Left lung (tissue), 10 donors: ENCODE results near the gene DMD. TPM values are rescaled to one million over a fixed set of nuclear protein-coding genes. Genes with fewer than 3 reads are reported as not detected.

Experiments used
- ATAC-seq: fragments of 200-7000 bp; cut with Tn5 transposase; one replicate; pipeline ENCODE4 v1.9.1; 2020; ENCODE audit warnings: moderate library complexity
- DNase-seq, 4 donors: peaks; one replicate each; pipeline ENCODE4 v3.0.0-alpha.2; 2013 to 2020
- H3K27ac ChIP-seq, 2 donors: fragments of 200-600 bp; sonication (generic) in 1 of 2; one replicate each; pipeline versions ENCODE4 v1.5.0 to v1.8.0; 2020 to 2021
- H3K27me3 ChIP-seq, 2 donors: fragments of 200-600 bp; sonication (generic) in 1 of 2; one replicate each; pipeline versions ENCODE4 v1.5.0 to v1.8.0; 2020 to 2021
- H3K36me3 ChIP-seq, 2 donors: fragments of 200-600 bp; sonication (generic) in 1 of 2; one replicate each; pipeline versions ENCODE4 v1.5.0 to v1.8.0; 2020 to 2021
- H3K4me1 ChIP-seq, 2 donors: fragments of 200-600 bp; one replicate each; pipeline ENCODE4 v1.8.0; 2021
- H3K4me3 ChIP-seq, 2 donors: fragments of 200-600 bp; sonication (generic) in 1 of 2; one replicate each; pipeline versions ENCODE4 v1.5.0 to v1.8.0; 2020 to 2021; ENCODE audit warnings: mild to moderate bottlenecking in 1 of 2
- H3K9me3 ChIP-seq, 2 donors: fragments of 200-600 bp; sonication (generic) in 1 of 2; one replicate each; pipeline versions ENCODE4 v1.5.0 to v1.8.0; 2020 to 2021
- intact Hi-C, 2 donors: fragments of 100-400 bp; cut with DNase I; formaldehyde crosslinking; loops; one replicate each; pipeline versions ENCODE4 v1.11.2 to v1.14.2; 2022
- polyA plus RNA-seq, 6 donors: library from polyadenylated mRNA; unstranded; fragments of 120-200 nt; gene quantifications; one replicate each; pipeline ENCODE4 v1.2.1, GENCODE V29; 2013; ENCODE audit not compliant: insufficient read length in 6 of 6
- total RNA-seq, 2 donors: library from RNA; stranded (reverse); fragmentation: NEBNext Ultra II Directional; extraction: Animal tissue kit (Norgen Biotek cat#: 25700); gene quantifications; one replicate each; pipeline ENCODE4 v1.2.1, GENCODE V29; 2021
- TF ChIP-seq, protein P1 (sequence below), 2 donors: fragments of 200-600 bp; sonication (generic) in 1 of 2; IDR thresholded peaks; one replicate each; pipeline versions ENCODE4 v1.5.0 to v1.8.0; 2021; ENCODE audit warnings: antibody characterized with exemption in 2 of 2
- donor health status: DM: no; HTN: yes; CAD: no.
- donor health status: DM: no; HTN: no; CAD: no.

DMD gene
- total and polyA plus RNA-seq, 8 donors: 16.6 to 68.8 (median 54.0) TPM

DNA sequence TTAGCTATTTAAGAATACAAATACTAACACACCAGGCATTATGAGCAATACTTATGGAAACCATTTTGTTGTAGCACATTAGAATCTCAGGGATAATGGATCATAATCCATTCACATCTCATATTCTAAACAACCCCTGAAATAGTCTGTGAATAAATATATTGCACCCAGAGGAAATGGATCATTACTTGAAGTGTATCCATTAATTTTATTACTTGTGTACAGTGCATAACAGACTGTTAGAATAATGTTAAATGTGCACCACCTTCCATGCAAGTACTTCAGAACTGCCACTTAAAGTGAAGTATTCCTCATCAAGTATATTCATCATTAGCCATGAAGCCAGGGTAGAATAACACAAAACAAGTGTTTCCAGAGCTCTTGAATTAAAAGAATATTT, 715.5 kb downstream of the DMD start:
- intact Hi-C loops: no loop called here
- Histone ChIP-seq H3K4me1 (no peaks in the 10 kb centered on the region), H3K27me3 (no peaks in the 10 kb centered on the region), H3K4me3 (no peak overlapping the region), H3K36me3 (no peaks in the 10 kb centered on the region), H3K27ac (no peak overlapping the region), H3K9me3 (no peaks in the 10 kb centered on the region)
- DNase-seq: no peak
- ATAC-seq: no peak
- TF ChIP-seq, protein P1, sequence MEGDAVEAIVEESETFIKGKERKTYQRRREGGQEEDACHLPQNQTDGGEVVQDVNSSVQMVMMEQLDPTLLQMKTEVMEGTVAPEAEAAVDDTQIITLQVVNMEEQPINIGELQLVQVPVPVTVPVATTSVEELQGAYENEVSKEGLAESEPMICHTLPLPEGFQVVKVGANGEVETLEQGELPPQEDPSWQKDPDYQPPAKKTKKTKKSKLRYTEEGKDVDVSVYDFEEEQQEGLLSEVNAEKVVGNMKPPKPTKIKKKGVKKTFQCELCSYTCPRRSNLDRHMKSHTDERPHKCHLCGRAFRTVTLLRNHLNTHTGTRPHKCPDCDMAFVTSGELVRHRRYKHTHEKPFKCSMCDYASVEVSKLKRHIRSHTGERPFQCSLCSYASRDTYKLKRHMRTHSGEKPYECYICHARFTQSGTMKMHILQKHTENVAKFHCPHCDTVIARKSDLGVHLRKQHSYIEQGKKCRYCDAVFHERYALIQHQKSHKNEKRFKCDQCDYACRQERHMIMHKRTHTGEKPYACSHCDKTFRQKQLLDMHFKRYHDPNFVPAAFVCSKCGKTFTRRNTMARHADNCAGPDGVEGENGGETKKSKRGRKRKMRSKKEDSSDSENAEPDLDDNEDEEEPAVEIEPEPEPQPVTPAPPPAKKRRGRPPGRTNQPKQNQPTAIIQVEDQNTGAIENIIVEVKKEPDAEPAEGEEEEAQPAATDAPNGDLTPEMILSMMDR (IDR thresholded peaks at IDR 0.05): no peak

DNA sequence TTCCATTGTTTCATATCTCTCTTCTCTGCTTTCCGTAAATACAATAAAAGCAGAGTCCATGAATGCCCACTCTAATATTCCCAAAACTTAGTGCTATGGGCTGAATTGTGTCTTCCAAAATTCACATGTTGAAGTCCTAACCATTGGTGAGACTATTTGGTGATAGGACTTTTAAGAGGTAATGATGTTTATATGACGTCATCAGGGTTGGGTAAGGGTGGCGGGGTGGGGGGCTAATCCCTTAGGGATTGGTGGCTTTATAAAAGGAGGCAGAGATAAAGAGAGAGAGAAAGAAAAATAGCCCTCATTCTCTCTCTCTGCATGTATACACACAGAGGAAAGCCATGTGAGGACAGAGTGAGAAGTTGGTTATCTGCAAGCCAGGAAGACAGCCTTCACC, 722.2 kb downstream of the DMD start:
- H3K4me1 ChIP-seq: no peaks in the 10 kb centered on the region
- no peaks in the 10 kb centered on the region for H3K9me3 ChIP-seq
- no peak overlapping the region for H3K4me3 ChIP-seq
- intact Hi-C loops: no loop called here
- H3K27me3 ChIP-seq: no peaks in the 10 kb centered on the region
- ATAC-seq (no peak), DNase-seq (no peak)
- TF ChIP-seq, protein P1 (IDR thresholded peaks at IDR 0.05): no peak
- no peak overlapping the region for H3K27ac ChIP-seq
- H3K36me3 ChIP-seq: no peaks in the 10 kb centered on the region

DNA sequence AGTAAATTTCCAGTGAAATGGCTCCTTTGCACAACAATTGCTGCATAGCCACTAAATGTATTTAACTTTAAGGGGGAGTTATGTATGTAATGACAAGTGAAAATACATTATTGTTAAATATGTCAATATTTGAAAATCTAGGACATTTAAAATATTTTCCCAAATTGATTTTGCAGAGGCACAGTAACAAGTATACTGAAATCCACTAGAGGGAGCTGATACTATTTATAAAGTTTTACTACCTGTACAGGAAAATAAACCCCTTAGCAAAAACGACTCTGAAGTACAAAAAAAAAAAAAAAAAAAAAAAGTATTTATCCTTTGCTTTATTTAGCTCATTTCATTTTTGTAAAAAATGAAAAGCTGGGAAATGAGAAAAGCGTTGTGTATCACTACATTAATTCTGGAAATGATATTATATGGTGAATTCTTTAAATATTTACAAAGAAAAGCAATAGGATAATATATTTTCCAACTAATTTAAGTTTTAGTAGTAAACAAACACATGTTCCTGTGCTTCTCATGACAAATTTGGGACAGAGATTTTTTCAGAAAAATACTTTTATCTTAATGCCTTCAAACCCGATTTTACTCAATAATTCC, 727.7 kb downstream of the DMD start:
- TF ChIP-seq, protein P1 (IDR thresholded peaks at IDR 0.05): peak in 1 of 2 donors; percentile 25
- DNase-seq: no peak
- H3K27ac ChIP-seq: no peak overlapping the region
- H3K36me3 ChIP-seq: no peaks in the 10 kb centered on the region
- no peaks in the 10 kb centered on the region for H3K9me3 ChIP-seq
- no peak overlapping the region for H3K4me3 ChIP-seq
- H3K4me1 ChIP-seq: no peaks in the 10 kb centered on the region
- H3K27me3 ChIP-seq: no peaks in the 10 kb centered on the region
- no peak for ATAC-seq
- intact Hi-C loops: no loop called here

DNA sequence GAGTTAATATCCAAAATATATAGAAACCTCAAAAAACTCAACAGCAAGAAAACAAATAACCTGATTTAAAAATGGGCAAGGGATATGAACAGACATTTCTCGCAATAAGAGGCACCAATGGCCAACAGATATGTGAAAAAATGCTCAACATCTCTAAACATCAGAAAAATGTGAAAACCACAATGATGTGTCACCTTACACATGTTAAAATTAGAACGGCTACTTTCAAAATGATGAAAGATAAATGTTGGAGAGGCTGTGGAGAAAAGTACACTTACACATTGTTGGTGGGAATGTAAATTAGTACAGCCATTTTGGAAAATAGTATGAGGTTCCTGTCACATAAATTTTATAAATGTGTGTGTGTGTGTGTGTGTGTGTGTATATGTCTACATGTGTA, 731.3 kb downstream of the DMD start:
- no peaks in the 10 kb centered on the region for H3K27me3 ChIP-seq
- no peaks in the 10 kb centered on the region for H3K36me3 ChIP-seq
- H3K27ac ChIP-seq: no peak overlapping the region
- no peak for ATAC-seq
- no peak overlapping the region for H3K4me3 ChIP-seq
- H3K4me1 ChIP-seq: no peaks in the 10 kb centered on the region
- H3K9me3 ChIP-seq: no peaks in the 10 kb centered on the region
- intact Hi-C loops: no loop called here
- TF ChIP-seq, protein P1 (IDR thresholded peaks at IDR 0.05): no peak
- DNase-seq: no peak

DNA sequence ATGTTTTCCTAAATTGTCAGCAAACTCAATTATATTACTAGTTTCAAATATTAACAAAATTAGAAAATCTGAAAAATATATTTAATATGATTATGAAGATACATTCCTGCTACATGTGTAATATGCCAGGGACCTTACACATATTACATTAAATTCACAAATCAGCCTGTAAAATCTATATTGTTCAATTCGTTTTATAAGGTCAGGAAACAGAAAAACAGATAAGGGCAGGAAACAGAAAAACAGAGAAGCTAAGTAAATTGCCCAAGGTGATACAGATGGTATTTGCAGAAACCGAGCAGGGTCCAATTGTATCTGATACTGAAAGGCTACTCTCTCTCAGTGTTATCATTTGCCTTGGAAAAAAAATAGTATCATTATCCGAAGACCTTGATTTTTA, 739.0 kb downstream of the DMD start:
- Histone ChIP-seq H3K36me3 (no peaks in the 10 kb centered on the region), H3K27ac (no peak overlapping the region), H3K4me1 (no peaks in the 10 kb centered on the region), H3K9me3 (no peaks in the 10 kb centered on the region), H3K4me3 (no peak overlapping the region), H3K27me3 (no peaks in the 10 kb centered on the region)
- TF ChIP-seq, protein P1 (IDR thresholded peaks at IDR 0.05): no peak
- ATAC-seq (no peak), DNase-seq (no peak)
- intact Hi-C loops: no loop called here
